Measurements from ENCODE around the gene ENAH. TPM values are rescaled to one million over a fixed set of nuclear protein-coding genes. Genes with fewer than 3 reads are reported as not detected.

Gene ENAH
- polyA plus RNA-seq, 1 experiment, result 121 TPM

DNA sequence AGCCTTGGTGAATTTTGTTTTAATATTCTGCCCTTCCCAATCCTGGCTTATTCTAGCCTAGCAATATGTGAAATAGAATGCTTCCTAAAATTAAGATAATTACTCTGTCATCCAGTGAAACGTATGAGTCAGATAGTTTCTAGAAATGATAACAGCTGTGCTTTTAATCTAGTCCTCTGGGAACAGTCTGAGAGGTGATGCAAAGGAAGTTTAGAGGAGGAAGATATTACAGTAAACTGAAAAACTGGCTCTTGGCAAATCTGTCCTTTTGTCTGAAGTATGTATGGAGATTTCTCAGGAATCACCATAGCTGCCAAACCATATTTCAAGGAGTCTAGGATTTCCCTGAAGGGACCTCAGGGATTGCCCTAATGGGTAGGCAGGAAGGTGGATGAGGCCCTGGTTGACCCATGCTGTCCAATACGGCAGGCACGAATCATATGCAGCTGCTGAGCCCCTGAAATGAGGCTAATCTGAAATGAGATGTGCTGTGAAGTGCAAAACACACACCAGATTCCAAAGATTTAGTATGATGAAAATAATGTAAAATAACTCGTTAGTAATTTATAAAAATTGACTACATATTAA, 154.3 kb downstream of the ENAH start:
- Histone ChIP-seq H3K9me3 (ENCODE audit: control insufficient read depth, insufficient read depth, low read length) (no peaks in the 10 kb centered on the region), H3K27ac (ENCODE audit: low read depth, low read length) (no peak overlapping the region), H3K4me3 (ENCODE audit: low read depth, low read length) (no peak overlapping the region), H3K27me3 (ENCODE audit: control insufficient read depth, insufficient read depth, low read length) (no peaks in the 10 kb centered on the region)
- CTCF ChIA-PET, result interaction anchor here (1.3 to 2.4 kb wide), 3 partner anchors 24 to 274 kb away, joined by 5 to 8 read pairs (median 5); no protein-coding TSS in a partner anchor
- POLR2A ChIA-PET, result interaction anchor here (1.7 kb wide), 1 partner anchor 10 kb away, joined by 3 read pairs; no protein-coding TSS in a partner anchor
- no peak for DNase-seq (ENCODE audit: low read depth, low spot score)
- TF ChIP-seq, protein P1, sequence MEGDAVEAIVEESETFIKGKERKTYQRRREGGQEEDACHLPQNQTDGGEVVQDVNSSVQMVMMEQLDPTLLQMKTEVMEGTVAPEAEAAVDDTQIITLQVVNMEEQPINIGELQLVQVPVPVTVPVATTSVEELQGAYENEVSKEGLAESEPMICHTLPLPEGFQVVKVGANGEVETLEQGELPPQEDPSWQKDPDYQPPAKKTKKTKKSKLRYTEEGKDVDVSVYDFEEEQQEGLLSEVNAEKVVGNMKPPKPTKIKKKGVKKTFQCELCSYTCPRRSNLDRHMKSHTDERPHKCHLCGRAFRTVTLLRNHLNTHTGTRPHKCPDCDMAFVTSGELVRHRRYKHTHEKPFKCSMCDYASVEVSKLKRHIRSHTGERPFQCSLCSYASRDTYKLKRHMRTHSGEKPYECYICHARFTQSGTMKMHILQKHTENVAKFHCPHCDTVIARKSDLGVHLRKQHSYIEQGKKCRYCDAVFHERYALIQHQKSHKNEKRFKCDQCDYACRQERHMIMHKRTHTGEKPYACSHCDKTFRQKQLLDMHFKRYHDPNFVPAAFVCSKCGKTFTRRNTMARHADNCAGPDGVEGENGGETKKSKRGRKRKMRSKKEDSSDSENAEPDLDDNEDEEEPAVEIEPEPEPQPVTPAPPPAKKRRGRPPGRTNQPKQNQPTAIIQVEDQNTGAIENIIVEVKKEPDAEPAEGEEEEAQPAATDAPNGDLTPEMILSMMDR (IDR thresholded peaks at IDR 0.05; ENCODE audit: low read depth, low read length), result no peak

DNA sequence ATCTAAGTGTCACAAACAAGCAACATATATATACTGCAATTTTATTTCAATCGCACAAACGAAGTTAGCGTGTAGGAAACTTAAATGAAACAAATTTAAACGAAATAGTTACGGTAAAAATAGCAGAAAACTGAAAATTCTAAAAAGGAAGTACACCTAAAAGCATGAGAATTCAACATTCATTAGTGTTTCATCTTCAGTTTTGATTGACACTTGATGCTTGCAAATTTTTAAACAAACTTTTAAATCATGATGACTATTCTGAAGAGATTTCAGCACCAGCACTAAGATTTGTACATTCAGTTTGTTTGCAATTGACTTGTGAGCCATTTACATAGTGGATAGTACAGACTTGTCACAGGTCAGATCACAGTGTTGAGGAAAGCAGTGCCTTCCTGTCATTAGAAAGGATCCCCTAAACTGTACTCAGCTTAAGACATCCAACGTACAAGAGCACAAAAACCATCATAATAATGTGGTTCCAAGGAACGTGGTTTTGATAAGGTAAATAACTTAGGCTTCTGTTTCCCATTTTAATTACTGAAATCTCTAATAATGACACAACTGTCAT, 158.0 kb downstream of the ENAH start:
- no peak overlapping the region for H3K27ac ChIP-seq (ENCODE audit: low read depth, low read length)

DNA sequence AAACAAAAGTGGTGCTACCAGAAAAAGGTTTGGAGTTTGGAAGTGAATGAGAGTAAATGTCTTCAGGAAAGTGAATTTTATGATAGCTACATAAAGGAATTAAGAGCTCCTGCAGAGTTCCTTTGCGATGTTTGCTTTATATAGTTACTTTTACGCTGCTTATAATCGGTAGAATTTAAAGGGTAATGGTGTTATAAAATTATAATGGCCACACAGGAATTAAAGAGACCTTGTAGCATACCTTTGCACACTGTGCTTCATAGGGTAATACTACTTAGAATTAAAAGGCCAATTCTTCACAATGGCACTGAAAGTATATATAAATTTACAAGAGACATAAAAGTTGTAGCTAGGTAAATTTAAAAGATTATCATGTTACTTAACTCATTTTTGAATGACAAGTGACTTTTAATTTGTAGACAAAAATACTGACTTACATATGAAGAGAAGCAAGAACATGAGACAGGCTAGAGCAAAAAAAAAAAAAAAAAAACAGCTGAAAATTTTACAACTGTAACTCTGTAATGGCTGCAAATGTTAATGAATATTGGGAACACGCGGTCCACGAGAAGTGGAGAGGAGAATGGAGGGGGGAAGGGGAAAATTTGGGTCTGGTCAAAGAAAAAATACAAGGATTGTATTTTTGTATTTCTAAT, 159.2 kb downstream of the ENAH start:
- no peaks in the 10 kb centered on the region for H3K27me3 ChIP-seq (ENCODE audit: control insufficient read depth, insufficient read depth, low read length)
- ChIA-PET POLR2A (no interaction called here), CTCF (interaction anchor here (0.5 to 1.5 kb wide), 2 partner anchors 19 to 284 kb away, joined by 3 to 6 read pairs; no protein-coding TSS in a partner anchor)
- no peak for DNase-seq (ENCODE audit: low read depth, low spot score)
- TF ChIP-seq, protein P1 (IDR thresholded peaks at IDR 0.05; ENCODE audit: low read depth, low read length), result no peak
- no peak overlapping the region for H3K4me3 ChIP-seq (ENCODE audit: low read depth, low read length)
- H3K27ac ChIP-seq (ENCODE audit: low read depth, low read length), result no peak overlapping the region
- H3K9me3 ChIP-seq (ENCODE audit: control insufficient read depth, insufficient read depth, low read length), result no peaks in the 10 kb centered on the region

More for the DNA sequence above, 158.0 kb downstream of the ENAH start:
- Histone ChIP-seq H3K4me3 (ENCODE audit: low read depth, low read length) (no peak overlapping the region), H3K27me3 (ENCODE audit: control insufficient read depth, insufficient read depth, low read length) (no peaks in the 10 kb centered on the region), H3K9me3 (ENCODE audit: control insufficient read depth, insufficient read depth, low read length) (no peaks in the 10 kb centered on the region)
- DNase-seq (ENCODE audit: low read depth, low spot score), result no peak
- TF ChIP-seq, protein P1 (IDR thresholded peaks at IDR 0.05; ENCODE audit: low read depth, low read length), result no peak
- POLR2A ChIA-PET, result no interaction called here
- CTCF ChIA-PET, result interaction anchor here (1.4 kb wide), 1 partner anchor 20 kb away, joined by 4 read pairs; no protein-coding TSS in a partner anchor

DNA sequence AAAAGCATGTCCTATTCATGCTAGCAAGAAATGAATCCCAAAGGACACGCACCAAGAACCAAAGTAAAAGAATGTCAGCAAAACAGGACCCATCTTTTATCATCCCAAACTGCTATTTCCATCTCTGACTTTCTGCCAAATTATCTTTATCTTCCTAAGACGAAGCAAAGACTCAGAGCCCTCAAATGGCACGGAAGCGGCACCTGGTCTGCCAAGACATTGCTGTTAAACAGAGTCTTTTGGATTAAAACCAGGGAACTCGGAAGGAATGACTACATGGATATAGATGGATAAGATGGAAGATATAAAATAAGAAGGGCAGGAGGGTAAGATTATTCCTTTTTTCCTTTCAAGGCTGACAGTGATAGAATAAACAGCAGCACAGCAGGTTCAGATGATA, 164.2 kb downstream of the ENAH start:
- Histone ChIP-seq H3K9me3 (ENCODE audit: control insufficient read depth, insufficient read depth, low read length) (no peaks in the 10 kb centered on the region), H3K4me3 (ENCODE audit: low read depth, low read length) (no peak overlapping the region), H3K27me3 (ENCODE audit: control insufficient read depth, insufficient read depth, low read length) (no peaks in the 10 kb centered on the region), H3K27ac (ENCODE audit: low read depth, low read length) (no peak overlapping the region)
- CTCF ChIA-PET, result no interaction called here
- POLR2A ChIA-PET, result no interaction called here
- TF ChIP-seq, protein P1 (IDR thresholded peaks at IDR 0.05; ENCODE audit: low read depth, low read length), result no peak
- no peak for DNase-seq (ENCODE audit: low read depth, low spot score)

DNA sequence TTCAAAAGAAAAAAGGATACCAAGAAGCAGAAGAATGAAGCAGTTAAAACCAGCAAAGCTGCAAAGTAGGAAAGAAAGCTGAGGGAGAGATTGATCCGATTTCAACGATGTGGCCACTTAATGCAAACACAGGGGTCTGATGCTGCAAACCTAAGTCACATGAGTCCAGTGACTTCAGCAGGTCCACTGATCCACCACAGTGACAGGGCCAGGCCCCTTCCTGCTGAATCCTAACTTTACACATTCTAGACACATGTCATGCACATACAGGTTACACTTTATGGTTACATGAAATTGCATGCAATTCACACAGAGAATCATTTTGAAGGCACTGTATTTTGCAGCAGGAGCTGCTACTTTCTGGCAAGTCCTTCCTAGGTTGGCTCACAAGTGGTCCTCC, 166.1 kb downstream of the ENAH start:
- ChIA-PET CTCF (interaction anchor here (1.2 to 1.4 kb wide), 2 partner anchors 12 to 285 kb away, joined by 4 read pairs; no protein-coding TSS in a partner anchor), POLR2A (no interaction called here)
- no peak overlapping the region for H3K4me3 ChIP-seq (ENCODE audit: low read depth, low read length)
- no peaks in the 10 kb centered on the region for H3K27me3 ChIP-seq (ENCODE audit: control insufficient read depth, insufficient read depth, low read length)
- DNase-seq (ENCODE audit: low read depth, low spot score), result no peak
- no peak overlapping the region for H3K27ac ChIP-seq (ENCODE audit: low read depth, low read length)
- TF ChIP-seq, protein P1 (IDR thresholded peaks at IDR 0.05; ENCODE audit: low read depth, low read length), result no peak
- no peaks in the 10 kb centered on the region for H3K9me3 ChIP-seq (ENCODE audit: control insufficient read depth, insufficient read depth, low read length)

Data from AG04450 (cell line).